Melanocyte of skin (primary cell): ENCODE data around the gene MSL2. TPM values are rescaled to one million over a fixed set of nuclear protein-coding genes. Genes with fewer than 3 reads are reported as not detected.

Source experiments
- total RNA-seq, 2 donors: library from RNA; depleted of rRNA; stranded (reverse); fragments of >200 nt; gene quantifications; 2 replicates each; pipeline ENCODE4 v1.2.3, GENCODE V29; 2012

The MSL2 gene, protein sequence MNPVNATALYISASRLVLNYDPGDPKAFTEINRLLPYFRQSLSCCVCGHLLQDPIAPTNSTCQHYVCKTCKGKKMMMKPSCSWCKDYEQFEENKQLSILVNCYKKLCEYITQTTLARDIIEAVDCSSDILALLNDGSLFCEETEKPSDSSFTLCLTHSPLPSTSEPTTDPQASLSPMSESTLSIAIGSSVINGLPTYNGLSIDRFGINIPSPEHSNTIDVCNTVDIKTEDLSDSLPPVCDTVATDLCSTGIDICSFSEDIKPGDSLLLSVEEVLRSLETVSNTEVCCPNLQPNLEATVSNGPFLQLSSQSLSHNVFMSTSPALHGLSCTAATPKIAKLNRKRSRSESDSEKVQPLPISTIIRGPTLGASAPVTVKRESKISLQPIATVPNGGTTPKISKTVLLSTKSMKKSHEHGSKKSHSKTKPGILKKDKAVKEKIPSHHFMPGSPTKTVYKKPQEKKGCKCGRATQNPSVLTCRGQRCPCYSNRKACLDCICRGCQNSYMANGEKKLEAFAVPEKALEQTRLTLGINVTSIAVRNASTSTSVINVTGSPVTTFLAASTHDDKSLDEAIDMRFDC
- total RNA-seq = 10 to 100 TPM; 15.8 to 16.7 TPM

DNA sequence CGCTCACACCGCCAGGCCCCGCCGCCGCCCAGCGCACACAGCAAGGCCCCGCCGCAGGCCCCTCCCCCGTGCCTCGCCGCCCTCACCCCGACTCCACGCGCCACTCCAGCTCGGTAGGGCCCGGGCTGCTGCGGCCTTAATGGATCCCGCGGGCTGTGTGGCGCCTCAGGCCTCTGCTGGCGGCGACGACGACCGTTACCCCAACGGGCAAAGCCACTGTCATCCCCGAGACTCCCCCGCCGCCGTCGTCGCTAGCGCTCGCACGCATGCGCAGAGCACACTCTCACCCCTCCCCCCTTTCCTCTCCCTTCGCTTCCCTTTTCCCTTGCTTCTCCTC, at the start of gene MSL2:
Gene MSL2 (minus strand): TSS at position 272 of the 337 bp plus-strand sequence. CDS start 1,222 bp downstream, outside the sequence.

Other genes with a start within 250 kb of the MSL2 start
- 10 to 100 TPM; 17.0 to 26.8 TPM for gene PPP2R3A, start 230.6 kb downstream of the MSL2 start, total RNA-seq
- gene PCCB, start 54.0 kb upstream of the MSL2 start, total RNA-seq = 10 to 100 TPM; 58.9 to 59.5 TPM